GM10248 (cell line): ENCODE results near the gene TPK1.

ENCODE experiments used
- CTCF ChIA-PET: fragments of 300-600 bp; sonication (Branson Sonifier 250); formaldehyde crosslinking; extraction: SDS; loops from one replicate; lab custom pipeline; 2021; ENCODE audit warnings: antibody characterized with exemption; lab: Yijun Ruan, JAX
- POLR2A ChIA-PET: fragments of 350-650 bp; sonication (Branson Sonifier 250); formaldehyde crosslinking; extraction: SDS; loops from one replicate; lab custom pipeline; 2020; ENCODE audit warnings: antibody characterized with exemption; lab: Yijun Ruan, JAX
- DNase-seq: peaks from one replicate; pipeline ENCODE4 v3.0.0; 2012; ENCODE audit errors: extremely low spot score
- CTCF ChIP-seq: IDR thresholded peaks from 2 replicates; pipeline ENCODE4 v1.5.1; 2012; ENCODE audit warnings: mild to moderate bottlenecking, low read depth; ENCODE audit errors: extremely low read depth, missing control alignments, control extremely low read depth

Gene TPK1

DNA sequence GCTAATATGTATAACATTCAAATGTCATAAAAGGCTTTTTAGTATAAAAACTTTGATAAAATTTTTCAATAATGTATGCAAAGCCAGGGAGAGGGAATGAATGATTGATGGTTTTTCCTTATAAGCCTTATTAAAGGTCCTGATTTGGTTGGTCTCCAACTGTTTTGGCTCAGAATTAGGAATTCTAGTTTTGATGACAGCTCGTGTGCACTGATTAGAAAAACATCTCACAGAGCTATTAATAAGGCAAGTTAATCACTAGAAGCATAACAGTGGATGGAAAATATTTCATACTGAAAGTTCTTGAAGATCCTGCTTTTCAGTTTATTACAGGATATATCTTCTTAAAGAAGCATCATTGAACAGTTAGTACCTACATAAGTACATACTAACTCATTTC, 317.5 kb downstream of the TPK1 start:
- no peak for DNase-seq
- TF ChIP-seq CTCF, result no peak
- ChIA-PET CTCF (interaction anchor here (1.3 to 1.8 kb wide), 2 partner anchors 8 to 10 kb away, joined by 3 to 6 read pairs; no protein-coding TSS in a partner anchor), POLR2A (no interaction called here)

DNA sequence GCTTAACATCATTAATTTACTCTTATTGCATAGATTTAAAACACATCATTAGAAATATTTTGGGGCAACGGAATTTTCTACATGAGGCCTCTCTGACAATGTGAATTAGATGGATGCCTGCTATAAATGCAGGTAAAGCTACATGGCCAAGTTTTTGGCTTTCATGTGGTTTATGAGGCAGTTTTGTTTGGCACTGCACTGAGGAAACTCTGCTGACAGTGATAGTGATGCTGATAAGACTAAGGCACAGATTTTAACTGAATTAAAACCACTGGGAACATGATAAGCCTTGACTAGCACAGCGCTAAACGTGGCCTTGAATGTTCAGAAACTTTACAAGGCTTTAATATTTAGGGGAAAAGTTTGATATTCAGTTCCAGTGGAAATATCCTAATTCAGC, 318.1 kb downstream of the TPK1 start:
- ChIA-PET CTCF (interaction anchor here (1.3 to 1.8 kb wide), 2 partner anchors 8 to 10 kb away, joined by 3 to 6 read pairs; no protein-coding TSS in a partner anchor), POLR2A (no interaction called here)
- DNase-seq, result no peak
- no peak for TF ChIP-seq CTCF

GRCh38 chr7:144516729-144517525, 318.9 kb downstream of the TPK1 start:
- ChIA-PET POLR2A (no interaction called here), CTCF (interaction anchor here (0.8 to 2.1 kb wide), 4 partner anchors 9 to 34 kb away, joined by 3 to 6 read pairs (median 4); no protein-coding TSS in a partner anchor)
- no peak for DNase-seq
- TF ChIP-seq CTCF, result no peak

- CTCF ChIA-PET, result interaction anchor here (0.6 kb wide), 1 partner anchor 14 kb away, joined by 3 read pairs; no protein-coding TSS in a partner anchor
- TF ChIP-seq CTCF, result peak; percentile 41
- POLR2A ChIA-PET, result no interaction called here
- DNase-seq, result no peak
These were observed 322.5 kb downstream of the TPK1 start for GRCh38 chr7:144513334-144513733.

GRCh38 chr7:144510621-144511020, 325.2 kb downstream of the TPK1 start:
- DNase-seq, result no peak
- ChIA-PET CTCF (no interaction called here), POLR2A (no interaction called here)
- TF ChIP-seq CTCF, result no peak

- ChIA-PET POLR2A (no interaction called here), CTCF (interaction anchor here (1.1 to 1.2 kb wide), 2 partner anchors 9 to 117 kb away, joined by 4 to 6 read pairs; no protein-coding TSS in a partner anchor)
- DNase-seq, result peak; percentile 48
- no peak for TF ChIP-seq CTCF
These were observed 327.2 kb downstream of the TPK1 start for GRCh38 chr7:144508702-144509101.
